Glomerular visceral epithelial cell (primary cell): ENCODE data around the gene VTI1A.

Source experiments
- DNase-seq: peaks from one replicate; pipeline ENCODE4 v3.0.0-alpha.2; 2016; ENCODE audit errors: extremely low spot score

VTI1A gene

GRCh38 chr10:112546474-112546873, 99.5 kb downstream of the VTI1A start:
- DNase-seq = no peak

- DNase-seq = no peak
Observed at GRCh38 chr10:112548535-112549276, 101.7 kb downstream of the VTI1A start.

GRCh38 chr10:112552593-112553110, 105.6 kb downstream of the VTI1A start:
- no peak for DNase-seq

- no peak for DNase-seq
Observed at GRCh38 chr10:112553315-112553714, 106.3 kb downstream of the VTI1A start.

GRCh38 chr10:112554263-112554662, 107.2 kb downstream of the VTI1A start:
- no peak for DNase-seq

GRCh38 chr10:112557197-112557596, 110.2 kb downstream of the VTI1A start:
- DNase-seq = no peak

- no peak for DNase-seq
Observed at GRCh38 chr10:112558476-112559142, 111.6 kb downstream of the VTI1A start.

- no peak for DNase-seq
Observed at GRCh38 chr10:112559349-112559748, 112.3 kb downstream of the VTI1A start.

- no peak for DNase-seq
Observed at GRCh38 chr10:112562122-112562521, 115.1 kb downstream of the VTI1A start.

- no peak for DNase-seq
Observed at GRCh38 chr10:112562809-112563663, 116.0 kb downstream of the VTI1A start.

GRCh38 chr10:112564337-112564736, 117.3 kb downstream of the VTI1A start:
- no peak for DNase-seq

GRCh38 chr10:112565434-112566053, 118.5 kb downstream of the VTI1A start:
- DNase-seq = peak; percentile 73

- no peak for DNase-seq
Observed at GRCh38 chr10:112570585-112570984, 123.6 kb downstream of the VTI1A start.

GRCh38 chr10:112579578-112579977, 132.6 kb downstream of the VTI1A start:
- DNase-seq = no peak

- peak; percentile 46 for DNase-seq
Observed at GRCh38 chr10:112580267-112580666, 133.3 kb downstream of the VTI1A start.

- DNase-seq = no peak
Observed at GRCh38 chr10:112581921-112582320, 134.9 kb downstream of the VTI1A start.

- DNase-seq = no peak
Observed at GRCh38 chr10:112583236-112583939, 136.4 kb downstream of the VTI1A start.

- DNase-seq = peak; percentile 3
Observed at GRCh38 chr10:112584276-112584675, 137.3 kb downstream of the VTI1A start.

- peak; percentile 32 for DNase-seq
Observed at GRCh38 chr10:112585126-112585525, 138.1 kb downstream of the VTI1A start.

- DNase-seq = no peak
Observed at GRCh38 chr10:112585960-112586359, 138.9 kb downstream of the VTI1A start.

GRCh38 chr10:112587729-112588128, 140.7 kb downstream of the VTI1A start:
- no peak for DNase-seq
